HG03469 (cell line): ENCODE data around the gene PRKCG.

ENCODE experiments used
- ATAC-seq: cut with Tn5 transposase; IDR thresholded peaks from one replicate; pipeline ENCODE4 v1.9.1; 2021; ENCODE audit warnings: mild to moderate bottlenecking, moderate library complexity, moderate number of reproducible peaks; ENCODE audit not compliant: unreplicated experiment

PRKCG gene

GRCh38 chr19:53897459-53897858 lies 15.5 kb downstream of the PRKCG start:
- ATAC-seq, result no peak

DNA sequence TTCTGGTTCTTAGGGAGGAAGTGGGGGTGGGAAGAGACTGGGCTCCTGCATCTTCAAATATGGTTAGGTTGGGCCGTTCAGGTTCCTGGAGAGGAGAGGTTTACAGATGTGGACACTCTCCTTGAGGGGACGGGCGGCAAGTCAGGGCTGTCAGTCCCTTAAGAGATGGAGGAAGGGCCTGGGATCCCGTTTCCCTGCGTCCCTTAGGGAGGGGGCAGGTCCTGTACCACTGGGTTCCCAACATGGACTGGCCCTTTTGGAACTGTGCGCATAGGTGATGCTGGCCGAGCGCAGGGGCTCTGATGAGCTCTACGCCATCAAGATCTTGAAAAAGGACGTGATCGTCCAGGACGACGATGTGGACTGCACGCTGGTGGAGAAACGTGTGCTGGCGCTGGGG lies 16.2 kb downstream of the PRKCG start:
- no peak for ATAC-seq

GRCh38 chr19:53898636-53899341 lies 16.8 kb downstream of the PRKCG start:
- no peak for ATAC-seq

GRCh38 chr19:53900191-53900860 lies 18.3 kb downstream of the PRKCG start:
- ATAC-seq, result no peak

GRCh38 chr19:53903055-53903680 lies 21.2 kb downstream of the PRKCG start:
- no peak for ATAC-seq

DNA sequence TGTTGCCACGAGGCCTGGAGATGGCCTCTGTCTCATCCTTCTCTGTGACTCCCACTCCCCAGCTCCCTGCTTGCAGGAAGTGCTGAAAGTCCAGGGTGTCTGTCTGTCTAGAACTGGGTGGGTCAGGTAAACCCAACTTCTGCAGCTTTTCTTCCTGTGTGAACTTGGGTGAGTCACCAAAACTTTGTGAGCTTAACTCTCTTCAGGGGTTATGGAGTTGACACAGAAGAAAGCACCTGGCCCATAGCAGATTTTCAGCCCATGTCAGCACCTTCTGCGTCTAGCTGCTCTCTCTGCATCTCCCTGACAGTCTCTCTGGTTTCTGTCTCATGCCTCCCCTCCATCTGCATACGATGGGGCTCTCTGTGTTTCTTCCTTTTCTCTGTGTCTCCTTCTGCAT lies 22.9 kb downstream of the PRKCG start:
- no peak for ATAC-seq

DNA sequence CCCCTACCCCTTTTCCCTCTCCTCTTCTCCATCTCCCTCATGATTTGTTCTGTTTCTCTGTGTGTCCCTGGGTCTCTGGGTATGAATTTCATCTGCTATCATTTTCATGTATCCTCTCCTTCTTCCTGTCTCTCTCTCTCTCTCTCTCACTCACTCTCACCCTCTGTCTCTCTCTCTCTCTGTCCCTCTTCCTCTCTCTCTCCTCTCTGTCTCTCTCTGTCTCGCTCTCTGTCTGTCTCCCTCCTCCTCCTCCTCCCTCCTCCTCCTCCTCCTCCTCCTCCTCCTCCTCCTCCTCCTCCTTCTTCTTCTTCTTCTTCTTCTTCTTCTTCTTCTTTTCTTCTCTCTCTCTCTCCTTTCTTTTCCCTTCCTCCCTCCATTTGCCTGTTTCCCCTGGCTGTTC lies 23.8 kb downstream of the PRKCG start:
- no peak for ATAC-seq

DNA sequence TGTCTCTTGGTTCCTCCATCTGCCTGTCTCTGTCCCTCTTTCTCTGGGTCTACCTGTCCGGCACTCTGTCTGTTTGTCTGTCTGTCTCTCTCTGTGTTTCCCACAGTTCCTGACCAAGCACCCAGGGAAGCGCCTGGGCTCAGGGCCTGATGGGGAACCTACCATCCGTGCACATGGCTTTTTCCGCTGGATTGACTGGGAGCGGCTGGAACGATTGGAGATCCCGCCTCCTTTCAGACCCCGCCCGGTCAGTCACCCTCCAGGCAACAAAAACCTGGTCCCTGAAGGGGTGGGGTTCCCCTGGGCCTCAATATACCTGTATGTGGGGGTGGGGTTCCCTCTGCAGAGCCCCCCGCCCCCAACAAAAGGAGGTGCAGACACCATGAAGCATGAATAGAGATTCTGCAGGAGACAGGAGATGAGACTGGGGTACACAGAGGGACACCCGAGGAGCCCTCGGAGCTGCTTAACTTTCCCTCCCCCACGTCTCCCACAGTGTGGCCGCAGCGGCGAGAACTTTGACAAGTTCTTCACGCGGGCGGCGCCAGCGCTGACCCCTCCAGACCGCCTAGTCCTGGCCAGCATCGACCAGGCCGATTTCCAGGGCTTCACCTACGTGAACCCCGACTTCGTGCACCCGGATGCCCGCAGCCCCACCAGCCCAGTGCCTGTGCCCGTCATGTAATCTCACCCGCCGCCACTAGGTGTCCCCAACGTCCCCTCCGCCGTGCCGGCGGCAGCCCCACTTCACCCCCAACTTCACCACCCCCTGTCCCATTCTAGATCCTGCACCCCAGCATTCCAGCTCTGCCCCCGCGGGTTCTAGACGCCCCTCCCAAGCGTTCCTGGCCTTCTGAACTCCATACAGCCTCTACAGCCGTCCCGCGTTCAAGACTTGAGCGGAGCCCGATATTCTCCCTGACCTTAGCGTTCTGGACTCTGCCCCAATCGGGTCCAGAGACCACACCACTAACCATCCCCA lies 24.5 kb downstream of the PRKCG start:
- ATAC-seq, result no peak

DNA sequence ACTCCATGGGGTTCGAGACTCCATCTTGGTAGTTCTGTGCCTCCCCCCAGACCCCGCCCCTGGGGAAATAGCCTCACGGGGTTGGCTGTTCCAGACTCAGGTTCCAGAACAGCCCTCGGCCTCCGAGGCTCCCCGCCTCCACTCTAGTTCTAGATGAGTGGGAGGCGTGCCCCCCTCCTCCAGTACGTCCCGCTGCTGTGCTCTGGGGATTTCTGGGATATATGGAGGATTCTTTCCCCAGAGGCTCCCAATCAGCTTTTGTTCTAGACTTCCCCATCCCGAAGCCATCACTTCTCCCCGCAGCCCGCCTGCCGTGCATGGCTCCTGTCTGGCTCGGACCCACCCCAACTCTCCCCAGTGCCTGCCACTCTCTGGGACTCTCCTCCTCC lies 25.2 kb downstream of the PRKCG start:
- no peak for ATAC-seq

DNA sequence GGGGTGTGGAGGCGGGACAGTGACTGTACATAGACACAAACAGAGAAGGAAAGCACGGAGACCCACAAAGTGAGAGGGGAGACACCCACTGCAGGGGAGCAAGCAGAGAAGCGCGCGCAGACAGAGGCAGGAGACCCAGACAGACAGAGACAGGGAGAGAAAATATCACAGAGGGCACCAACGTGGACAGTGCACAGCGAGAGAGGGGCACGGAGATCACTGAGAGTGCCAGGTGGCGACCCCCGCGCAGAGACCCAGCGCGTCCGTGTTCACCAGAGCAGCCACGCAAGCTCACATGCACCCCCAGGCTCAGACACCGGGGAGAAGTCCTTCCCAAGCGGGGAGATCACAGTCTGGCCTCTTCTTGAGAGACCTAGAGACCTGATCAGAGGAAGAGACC lies 25.7 kb downstream of the PRKCG start:
- ATAC-seq, result no peak

GRCh38 chr19:53908106-53908934 lies 26.3 kb downstream of the PRKCG start:
- no peak for ATAC-seq

DNA sequence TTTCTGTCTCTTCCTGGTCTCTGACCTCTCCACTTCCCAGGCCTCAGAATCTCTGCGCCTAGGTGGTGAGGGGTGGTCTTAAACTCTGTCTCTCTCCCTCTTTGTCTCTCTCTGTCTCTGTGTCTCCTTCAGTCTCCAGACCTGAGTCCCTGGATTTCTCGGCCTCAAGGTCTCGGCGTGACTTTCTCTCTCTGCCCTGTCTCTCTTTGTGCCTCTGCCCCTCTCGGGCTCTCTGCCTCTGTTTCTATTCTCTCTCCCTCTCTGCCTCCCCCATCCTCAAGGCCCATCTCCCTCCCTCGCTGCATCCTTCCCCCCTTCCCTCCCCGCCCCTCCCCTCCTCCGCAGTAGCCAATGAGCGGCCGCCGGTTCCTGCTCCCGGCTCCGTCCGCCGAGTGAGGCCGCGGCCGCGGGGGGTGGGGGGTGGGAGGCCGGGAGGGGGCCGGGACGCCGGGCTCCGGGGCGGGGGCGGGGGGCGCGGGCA lies 27.0 kb downstream of the PRKCG start, which contains the start of gene CACNG7:
Gene CACNG7 (plus strand): TSS at position 344 of the 481 bp plus-strand sequence. CDS start 3,554 bp downstream, outside the sequence.
- ATAC-seq, result no peak

- ATAC-seq, result no peak
These were observed 27.6 kb downstream of the PRKCG start for GRCh38 chr19:53909471-53910169.

GRCh38 chr19:53910170-53910518 lies 28.1 kb downstream of the PRKCG start:
- ATAC-seq, result no peak

- ATAC-seq, result no peak
These were observed 30.7 kb downstream of the PRKCG start for GRCh38 chr19:53912653-53913052.

- ATAC-seq, result no peak
These were observed 33.0 kb downstream of the PRKCG start for GRCh38 chr19:53915000-53915399.

GRCh38 chr19:53916004-53916403 lies 34.0 kb downstream of the PRKCG start:
- ATAC-seq, result no peak

- ATAC-seq, result no peak
These were observed 35.4 kb downstream of the PRKCG start for GRCh38 chr19:53917356-53917755.

DNA sequence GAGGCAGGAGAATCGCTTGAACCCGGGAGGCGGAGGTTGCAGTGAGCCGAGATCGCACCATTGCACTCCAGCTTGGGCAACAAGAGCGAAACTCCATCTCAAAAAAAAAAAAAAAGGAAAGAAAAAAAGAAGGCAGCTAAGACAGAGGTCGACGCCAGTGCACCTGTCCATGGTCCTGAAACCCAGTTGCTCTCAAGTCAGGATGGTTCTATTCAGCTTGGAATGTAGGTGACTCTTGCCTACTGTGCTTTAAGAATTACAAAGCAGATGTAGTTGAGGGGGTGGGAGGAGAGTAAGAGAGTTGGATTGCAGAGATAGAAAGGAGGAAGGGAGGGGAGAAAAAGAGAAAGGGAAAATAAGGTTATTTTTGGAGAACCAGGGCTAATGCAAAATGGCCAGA lies 45.7 kb downstream of the PRKCG start:
- ATAC-seq, result no peak
